ENCODE measurements around the gene FAAP100.
"Not testable (repeated sequence)": the region's sequence is repeated elsewhere in the genome, so short reads cannot be mapped to it uniquely, and the experiment has no call there.

Gene FAAP100

DNA sequence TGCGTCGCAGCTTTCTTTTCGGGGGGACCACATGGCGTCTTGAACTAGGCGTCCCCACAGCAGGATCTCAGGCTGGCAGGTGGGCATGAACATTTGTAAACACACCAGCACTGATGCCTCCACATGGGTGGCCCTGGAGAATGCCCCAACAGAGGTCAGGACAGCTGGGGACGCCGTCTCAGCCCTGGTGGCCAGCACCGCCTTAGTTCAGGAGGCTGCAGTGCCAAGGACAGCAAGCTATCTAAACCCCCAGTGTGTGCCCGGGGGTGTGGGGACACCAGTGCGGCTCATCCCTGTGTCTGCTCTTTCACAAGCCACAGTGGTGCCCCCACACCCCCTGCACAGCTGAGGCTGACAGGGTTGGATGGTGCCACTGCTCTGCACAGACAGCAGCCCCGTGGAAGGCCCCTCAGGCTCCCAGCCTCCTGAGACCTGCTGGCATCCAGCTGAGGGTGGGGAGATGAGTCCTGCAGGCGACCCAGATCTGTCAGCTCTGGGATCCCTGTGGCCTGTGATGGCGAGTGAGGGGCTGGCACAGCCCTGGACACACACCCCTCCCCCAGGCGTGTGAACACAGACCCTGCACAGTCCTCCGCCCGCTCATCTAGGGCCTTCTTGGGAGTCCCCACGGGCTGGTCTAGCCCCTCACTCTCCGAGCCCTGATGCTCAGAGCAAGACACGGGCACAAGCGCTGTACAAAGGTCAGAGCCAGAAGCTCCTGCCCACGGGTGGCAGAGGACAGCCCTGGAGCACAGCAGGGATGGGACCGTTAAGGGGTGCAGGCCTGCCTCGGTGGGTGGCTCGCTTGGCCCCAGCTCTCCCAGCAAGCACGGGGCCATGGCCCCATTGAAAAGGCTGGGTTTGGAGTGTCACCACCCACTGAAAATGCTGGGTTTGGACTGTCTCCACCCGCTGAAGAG, 13.2 kb downstream of the FAAP100 start:
- DNase-seq: no peak

DNA sequence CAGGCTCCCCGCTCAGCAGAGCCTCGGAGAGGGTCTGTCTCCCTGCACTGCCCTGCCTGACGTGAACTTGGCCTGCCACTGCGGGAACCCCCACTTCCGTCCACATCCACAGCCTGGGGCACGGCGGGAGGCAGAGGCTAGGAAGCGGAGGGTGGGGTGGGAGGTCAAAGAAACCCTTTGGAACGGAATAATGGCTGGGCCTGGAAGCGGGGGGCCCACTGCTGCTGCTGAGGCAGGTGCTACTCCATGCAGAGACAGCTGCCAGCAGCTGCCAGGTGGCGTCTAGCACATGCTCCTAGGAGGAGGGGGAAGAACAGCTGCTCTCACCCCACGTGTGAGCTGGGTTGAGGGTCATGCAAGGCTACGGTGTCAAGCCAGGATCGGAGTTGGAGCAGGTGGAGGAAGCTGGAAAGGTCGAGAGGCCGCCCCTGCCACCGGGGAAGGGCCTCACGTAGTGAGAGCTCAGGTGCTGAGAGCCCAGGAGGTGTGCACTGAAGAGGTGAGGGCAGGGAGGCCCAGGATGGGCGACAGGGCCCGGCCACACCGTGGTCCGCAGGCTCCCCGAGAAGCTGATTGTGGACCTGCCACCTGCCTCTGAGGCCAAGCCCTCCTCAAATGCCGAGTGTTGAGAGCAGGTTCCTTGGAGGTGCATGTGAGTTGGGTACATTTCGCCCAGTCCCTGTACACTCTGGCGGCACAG, 14.1 kb downstream of the FAAP100 start:
- DNase-seq: no peak

DNA sequence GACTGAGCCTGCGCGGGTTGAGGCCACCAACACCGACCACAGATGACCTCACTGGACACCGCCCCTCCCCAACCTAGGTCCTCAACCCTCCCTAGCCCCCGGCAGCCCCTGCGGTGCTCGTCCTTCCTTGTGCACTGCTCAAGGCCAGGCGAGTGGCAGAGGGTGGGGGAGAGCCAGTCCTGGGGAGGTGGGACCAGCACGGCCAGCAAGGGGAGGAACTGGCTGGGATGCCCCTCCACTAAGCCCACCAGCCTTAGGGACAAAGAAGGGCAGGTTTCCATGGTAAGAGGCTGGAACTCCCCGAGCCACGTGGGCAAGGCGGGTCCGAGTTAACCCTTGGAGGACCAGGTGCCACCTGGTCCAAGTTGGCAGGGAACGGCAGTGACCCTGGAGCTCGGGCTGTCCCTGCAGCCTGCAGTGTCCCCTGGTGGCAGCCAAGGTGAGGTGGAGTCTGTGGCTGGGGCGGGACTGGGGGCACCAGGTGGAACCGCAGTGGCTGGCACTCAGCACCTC, 14.8 kb downstream of the FAAP100 start:
- DNase-seq: peak in 1 of 56 donors; percentile 28

DNA sequence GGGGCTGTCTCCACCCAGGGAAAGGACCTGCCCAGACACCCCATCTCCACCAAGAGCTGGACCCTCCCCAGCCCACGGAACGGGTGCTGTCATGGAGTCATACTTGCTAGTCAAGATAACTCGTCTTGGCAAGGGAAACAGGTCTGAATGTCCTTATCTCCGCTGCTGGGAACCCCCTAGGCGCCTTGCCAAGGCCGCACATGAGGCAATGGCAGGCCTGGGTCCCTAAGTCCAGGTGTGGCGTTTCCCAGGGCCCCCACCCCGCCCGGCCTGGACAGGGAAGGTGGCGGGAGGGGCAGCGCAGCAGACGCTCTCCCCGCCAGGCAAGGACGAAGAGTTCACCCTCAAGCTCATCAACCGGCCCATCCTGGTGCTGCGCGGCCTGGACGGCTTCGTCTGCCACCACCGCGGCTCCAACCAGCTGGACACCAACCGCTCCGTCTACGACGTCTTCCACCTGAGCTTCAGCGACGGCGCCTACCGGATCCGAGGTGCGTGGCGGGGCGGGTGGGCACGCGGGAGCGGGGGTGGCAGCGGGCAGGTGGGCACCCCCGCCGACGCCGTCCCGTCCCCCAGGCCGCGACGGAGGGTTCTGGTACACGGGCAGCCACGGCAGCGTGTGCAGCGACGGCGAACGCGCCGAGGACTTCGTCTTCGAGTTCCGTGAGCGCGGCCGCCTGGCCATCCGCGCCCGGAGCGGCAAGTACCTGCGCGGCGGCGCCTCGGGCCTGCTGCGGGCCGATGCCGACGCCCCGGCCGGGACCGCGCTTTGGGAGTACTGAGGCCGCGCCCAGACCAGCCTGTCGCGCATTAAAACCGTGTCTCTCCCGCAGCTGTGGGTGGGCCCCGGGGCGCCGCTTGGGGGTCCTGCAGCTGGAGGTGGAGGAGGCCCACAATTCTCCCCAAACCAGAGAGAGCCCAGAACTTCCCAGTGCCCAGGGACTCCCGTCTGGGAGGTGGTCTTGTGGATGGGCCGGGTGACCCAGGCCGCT, 15.6 kb downstream of the FAAP100 start:
- no peak for DNase-seq

DNA sequence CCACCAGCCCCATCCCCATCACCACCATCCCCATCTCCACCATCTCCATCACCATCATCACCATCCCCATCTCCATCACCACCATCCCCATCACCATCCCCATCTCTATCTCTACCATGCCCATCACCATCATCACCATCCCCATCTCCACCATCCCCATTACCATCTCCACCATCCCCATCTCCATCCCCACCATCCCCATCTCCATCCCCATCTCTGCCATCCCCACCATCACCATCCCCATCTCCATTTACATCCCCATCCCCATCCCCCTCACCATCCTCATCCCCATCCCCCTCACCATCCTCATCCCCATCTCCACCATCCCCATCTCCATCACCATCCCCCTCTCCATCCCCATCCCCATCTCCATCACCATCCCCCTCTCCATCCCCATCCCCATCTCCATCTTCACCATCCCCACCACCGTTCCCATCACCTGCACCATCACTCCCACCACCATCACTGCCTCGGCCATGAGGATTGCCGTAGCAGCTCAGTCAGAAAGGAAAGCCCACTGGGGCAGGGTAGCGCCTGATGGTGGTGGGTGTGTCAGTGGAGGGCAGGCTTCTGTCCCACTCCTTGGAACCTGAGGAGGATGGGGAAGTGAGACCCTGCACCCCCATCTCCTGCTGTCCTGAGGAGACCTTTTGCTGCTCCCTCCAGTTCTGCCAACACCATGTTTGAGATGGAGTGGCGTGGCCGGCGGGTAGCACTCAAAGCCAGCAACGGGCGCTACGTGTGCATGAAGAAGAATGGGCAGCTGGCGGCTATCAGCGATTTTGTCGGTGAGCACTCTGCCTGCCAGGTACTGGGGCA, 16.5 kb downstream of the FAAP100 start:
- DNase-seq: no peak

DNA sequence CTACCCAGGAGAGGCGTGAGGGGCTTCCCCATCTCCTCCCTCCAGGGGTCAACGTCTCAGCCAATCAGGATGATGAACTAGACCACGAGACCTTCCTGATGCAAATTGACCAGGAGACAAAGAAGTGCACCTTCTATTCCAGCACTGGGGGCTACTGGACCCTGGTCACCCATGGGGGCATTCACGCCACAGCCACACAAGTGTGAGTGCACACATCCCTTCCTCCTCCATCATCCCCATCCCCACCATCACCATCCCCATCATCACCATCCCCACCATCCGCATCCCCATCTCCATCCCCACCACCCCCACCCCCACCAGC, 17.2 kb downstream of the FAAP100 start:
- DNase-seq: no peak

DNA sequence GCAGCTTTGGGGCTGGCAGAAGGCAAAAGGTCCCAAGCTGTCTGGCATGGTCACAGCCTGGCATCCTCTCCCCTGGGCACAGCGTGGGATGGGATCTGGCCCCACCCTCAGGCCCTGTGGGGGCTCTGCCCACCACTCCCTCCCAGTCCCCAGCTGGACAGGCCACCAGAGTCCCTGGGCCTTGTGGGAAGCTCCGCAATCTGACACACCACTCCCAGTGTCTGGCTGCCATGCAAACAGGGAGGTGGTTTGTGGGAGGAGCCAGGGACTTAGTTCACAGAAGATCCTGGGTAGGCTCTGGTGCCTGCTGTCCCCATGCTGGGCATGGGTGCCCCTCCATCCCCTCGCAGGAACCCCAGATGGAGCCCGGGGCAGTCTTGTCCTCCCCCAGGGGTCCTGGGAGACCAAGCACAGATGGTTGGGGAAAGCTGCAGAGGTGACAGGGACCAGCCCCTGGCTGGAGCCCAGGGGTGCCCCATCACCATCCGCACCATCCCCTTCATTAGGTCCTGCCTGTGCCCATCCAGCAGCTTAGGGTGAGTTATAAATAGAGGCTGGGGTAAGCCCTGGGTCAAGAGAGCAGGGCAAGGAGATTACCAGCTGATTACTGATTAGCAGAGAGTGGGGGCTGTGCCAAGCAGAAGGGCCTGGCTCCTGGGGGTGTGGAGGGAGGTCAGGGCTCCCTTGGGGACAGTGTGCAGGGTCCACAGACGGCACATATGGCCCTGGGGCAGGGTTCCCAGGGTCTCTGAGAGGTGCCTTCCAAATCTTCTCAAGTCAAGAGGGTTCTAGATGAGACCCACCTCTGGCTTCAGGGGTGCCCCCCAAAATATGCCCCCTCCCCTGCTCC, 17.8 kb downstream of the FAAP100 start:
- DNase-seq: no peak

DNA sequence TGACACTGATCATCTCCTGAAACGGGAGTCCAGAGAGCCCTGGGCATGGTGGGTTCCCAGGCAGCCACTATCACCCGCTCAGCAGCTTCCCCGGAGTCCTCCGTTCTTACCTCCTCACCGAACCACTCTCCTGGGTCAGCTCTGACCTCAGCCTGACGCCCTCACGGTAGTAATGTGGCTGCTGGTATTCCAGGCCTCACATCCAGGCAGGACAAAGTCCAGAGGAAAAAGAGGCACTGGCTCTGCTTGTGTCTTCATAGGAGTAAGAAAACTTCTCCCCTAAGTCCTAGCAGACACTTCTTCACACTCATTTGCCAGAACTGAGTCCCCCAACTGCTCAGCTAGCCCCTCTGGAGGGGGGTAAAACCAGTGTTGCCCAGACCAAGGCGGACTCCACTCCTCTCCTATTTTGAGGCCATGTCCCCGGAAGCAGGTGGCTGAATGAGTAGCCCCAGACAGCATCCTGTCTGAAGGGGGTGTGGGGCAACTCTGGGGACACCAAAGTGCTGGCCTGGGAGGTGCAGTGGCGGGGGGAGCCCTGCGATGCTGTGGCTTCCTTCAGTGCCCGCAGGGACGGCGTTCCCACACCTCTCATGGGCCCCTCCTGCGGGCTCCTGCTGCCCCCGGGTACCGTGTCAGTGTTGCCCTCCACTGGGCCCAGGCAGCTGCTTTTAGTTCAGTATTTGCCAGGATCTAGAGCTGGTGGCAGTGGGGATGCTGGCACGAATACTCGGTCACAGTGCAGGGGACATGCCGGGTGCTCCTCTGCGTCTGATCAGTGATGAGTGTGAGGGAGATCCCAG, 18.6 kb downstream of the FAAP100 start:
- no peak for DNase-seq

DNA sequence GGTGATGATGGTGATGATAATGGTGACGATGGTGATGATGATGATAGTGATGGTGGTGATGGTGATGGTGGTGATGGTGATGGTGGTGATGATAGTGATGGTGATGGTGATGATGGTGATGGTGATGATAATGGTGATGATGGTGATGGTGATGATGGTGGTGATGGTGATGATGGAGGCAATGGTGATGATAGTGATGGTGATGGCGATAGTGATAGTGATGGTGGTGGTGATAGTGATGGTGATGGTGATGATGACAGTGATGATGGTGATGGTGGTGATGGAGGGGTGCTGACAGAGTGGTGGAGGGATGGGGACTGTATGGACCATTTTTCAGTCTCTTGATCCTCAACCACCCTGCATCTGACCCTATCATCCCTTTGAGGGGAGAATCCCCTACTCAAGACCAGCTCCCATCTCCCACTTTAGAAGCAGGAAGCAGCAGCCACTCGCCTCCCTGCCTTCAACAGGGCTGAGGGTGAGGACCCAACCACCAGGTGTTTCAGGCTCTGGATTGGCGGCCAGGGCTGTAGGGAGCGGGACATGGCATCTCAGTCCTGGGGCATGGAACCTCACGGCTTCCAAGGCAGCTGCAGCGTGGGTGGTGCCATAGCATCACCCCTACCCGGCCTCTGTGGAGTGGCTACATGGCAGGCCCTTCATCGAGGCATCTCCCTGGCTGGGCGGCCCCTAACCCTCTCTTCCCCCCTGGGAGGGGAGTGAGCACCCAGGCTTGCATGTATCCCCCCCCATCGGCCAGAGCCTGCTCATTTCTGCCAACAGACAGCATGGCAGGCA, 19.5 kb downstream of the FAAP100 start:
- no peak for DNase-seq

DNA sequence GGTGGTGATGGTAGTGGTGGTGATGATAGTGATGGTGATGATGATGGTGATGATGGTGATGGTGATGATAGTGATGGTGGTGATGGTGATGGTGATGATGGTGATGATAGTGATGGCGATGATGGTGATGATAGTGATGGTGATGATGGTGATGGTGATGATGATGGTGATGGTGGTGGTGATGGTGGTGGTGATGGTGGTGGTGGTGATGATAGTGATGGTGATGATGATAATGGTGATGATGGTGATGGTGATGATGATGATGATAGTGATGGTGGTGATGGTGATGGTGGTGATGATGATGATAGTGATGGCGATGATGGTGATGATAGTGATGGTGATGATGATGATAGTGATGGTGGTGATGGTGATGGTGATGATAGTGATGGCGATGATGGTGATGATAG, 20.2 kb downstream of the FAAP100 start:
- DNase-seq: not testable (repeated sequence)

DNA sequence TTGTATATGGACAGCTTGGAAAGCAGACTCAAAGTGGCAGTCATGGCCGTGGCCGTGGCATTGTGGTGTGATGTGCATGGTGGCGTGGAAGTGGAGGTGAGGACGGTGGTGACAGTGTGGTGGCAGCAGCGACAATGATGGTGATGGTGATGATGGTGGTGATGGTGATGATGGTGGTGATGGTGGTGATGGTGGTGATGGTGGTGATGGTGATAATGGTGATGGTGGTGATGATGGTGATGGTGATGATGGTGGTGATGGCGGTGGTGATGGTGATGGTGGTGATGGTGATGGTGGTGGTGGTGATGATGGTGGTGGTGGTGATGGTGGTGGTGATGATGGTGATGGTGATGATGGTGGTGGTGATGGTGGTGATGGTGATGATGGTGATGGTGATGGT, 21.1 kb downstream of the FAAP100 start:
- not testable (repeated sequence) for DNase-seq

DNA sequence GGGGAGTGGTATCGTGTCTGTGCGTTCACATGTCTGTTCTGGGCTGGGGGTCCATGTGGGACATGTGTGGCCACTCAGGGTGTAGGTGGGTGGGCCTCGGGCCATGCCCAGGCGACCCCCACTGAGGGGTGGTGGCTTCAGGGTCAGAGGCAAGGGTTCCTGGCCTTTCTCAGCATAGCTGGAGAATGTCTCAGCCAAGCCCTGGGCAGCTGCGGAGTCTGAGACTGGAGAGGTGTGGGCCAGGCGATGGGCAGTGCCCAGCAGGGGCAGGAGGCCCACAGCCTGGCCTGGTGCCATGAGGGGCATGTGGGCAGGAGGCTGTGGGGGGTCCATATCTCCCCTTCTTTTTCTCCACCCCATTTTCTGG, 22.7 kb downstream of the FAAP100 start:
- no peak for DNase-seq

DNA sequence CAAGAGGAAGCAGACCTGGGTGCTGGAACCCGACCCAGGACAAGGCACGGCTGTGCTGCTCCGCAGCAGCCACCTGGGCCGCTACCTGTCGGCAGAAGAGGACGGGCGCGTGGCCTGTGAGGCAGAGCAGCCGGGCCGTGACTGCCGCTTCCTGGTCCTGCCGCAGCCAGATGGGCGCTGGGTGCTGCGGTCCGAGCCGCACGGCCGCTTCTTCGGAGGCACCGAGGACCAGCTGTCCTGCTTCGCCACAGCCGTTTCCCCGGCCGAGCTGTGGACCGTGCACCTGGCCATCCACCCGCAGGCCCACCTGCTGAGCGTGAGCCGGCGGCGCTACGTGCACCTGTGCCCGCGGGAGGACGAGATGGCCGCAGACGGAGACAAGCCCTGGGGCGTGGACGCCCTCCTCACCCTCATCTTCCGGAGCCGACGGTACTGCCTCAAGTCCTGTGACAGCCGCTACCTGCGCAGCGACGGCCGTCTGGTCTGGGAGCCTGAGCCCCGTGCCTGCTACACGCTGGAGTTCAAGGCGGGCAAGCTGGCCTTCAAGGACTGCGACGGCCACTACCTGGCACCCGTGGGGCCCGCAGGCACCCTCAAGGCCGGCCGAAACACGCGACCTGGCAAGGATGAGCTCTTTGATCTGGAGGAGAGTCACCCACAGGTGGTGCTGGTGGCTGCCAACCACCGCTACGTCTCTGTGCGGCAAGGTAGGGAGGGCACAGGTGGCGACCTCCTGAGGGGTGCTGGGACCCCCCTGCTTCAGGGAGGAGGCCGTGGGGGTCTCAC, 23.3 kb downstream of the FAAP100 start:
- no peak for DNase-seq

DNA sequence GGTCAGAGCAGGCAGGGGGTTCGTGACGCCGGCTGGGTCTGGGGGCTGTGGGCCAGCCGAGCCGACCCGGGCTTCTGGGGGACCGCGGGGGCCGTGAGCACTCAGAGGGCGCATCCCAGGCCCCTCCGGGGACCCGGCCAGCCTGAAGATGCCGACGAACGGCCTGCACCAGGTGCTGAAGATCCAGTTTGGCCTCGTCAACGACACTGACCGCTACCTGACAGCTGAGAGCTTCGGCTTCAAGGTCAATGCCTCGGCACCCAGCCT, 23.8 kb downstream of the FAAP100 start:
- no peak for DNase-seq

DNA sequence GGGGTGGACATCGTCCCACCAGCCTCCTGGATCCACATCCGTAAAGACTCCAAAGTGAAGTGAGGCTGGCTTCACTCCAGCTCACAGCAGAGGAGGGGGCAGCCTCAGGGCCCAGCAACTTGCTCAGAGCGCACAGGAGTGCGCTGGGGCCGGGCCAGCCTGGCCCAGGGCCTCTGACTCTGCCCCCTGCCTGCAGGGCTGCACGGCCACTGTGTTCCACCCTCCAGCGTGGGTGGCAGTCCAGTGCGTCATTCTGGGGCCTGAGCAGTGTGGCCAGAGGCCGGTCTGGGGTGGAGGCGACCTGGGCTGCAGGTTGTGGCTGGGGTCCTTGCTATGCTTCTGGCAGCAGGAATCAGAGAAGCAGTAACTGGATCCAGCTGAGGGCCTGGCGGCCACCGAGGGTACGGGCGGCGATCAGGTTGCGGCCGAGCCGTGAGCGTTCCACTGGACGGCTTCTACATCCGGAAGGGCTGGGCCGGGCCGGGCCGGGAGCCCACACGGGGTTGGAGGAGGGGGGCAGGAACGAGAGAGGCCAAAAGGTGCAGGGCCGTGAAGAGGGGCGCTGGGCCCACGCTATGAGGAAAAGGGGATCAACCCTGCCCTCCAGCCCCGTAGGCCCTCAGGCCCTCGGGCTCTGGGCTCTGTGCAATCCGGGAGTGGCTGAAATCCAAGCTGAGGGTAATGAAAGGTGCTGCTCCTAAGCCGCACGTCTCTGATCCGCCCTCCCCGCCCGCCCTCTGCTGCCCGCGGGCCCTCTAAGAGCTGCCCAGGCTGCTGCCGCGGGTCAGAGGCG, 24.4 kb downstream of the FAAP100 start, which contains the start of gene FSCN2:
FSCN2 (plus strand) TSS at position 787 of the 793 bp plus-strand sequence. CDS start 155 bp downstream, outside the sequence.
- DNase-seq: no peak
